Duodenal mucosa (tissue), 2 donors: ENCODE data around the gene CYP2E1.
"Not testable (repeated sequence)": the region's sequence is repeated elsewhere in the genome, so short reads cannot be mapped to it uniquely, and the experiment has no call there.

Experiments
- H3K27ac ChIP-seq: one replicate; pipeline ENCODE4 v1.7.0; 2013; ENCODE audit warnings: low read depth, low read length
- H3K27me3 ChIP-seq, 2 donors: one replicate each; pipeline ENCODE4 v1.7.0; 2013; ENCODE audit warnings: low read length in 2 of 2, control low read depth in 1 of 2; ENCODE audit not compliant: insufficient read depth in 2 of 2, control insufficient read depth in 1 of 2
- H3K36me3 ChIP-seq, 2 donors: one replicate each; pipeline ENCODE4 v1.7.0; 2013; ENCODE audit warnings: low read length in 2 of 2, control low read depth in 1 of 2; ENCODE audit not compliant: insufficient read depth in 2 of 2, control insufficient read depth in 1 of 2
- H3K4me1 ChIP-seq, 2 donors: one replicate each; pipeline ENCODE4 v1.7.0; 2013; ENCODE audit warnings: low read length in 2 of 2, control low read depth in 1 of 2; ENCODE audit not compliant: insufficient read depth in 2 of 2, control insufficient read depth in 1 of 2
- H3K4me3 ChIP-seq, 2 donors: one replicate each; pipeline ENCODE4 v1.7.0; 2013; ENCODE audit warnings: low read length in 2 of 2, low read depth in 1 of 2
- H3K9ac ChIP-seq, 2 donors: one replicate each; pipeline ENCODE4 v1.7.0; 2013; ENCODE audit warnings: low read length in 2 of 2, low read depth in 1 of 2
- H3K9me3 ChIP-seq, 2 donors: one replicate each; pipeline ENCODE4 v1.7.0; 2013; ENCODE audit warnings: low read length in 2 of 2, control low read depth in 1 of 2; ENCODE audit not compliant: control insufficient read depth in 1 of 2

CYP2E1 gene

DNA sequence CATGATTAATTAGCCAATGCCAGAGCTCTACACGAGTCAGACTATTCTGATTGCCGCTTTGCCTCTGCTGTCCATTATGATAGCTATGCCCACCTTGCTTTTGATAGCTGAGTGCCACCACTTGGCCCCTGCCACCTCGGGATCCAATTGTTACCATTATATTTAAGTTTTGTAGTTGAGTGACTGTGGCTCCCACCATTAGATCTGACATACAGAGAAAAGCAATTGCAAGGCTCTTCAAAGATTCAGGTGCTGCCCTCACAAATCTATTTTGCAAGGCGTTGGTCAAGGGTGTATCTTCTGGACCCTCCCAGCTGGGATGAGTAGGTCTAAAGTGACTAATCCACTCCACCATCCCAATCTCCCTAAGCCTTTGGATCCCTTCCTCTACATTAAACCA lies 26.3 kb upstream of the CYP2E1 start:
- H3K36me3 ChIP-seq, H3K4me1 ChIP-seq, H3K9ac ChIP-seq, H3K4me3 ChIP-seq, H3K27me3 ChIP-seq, H3K9me3 ChIP-seq, H3K27ac ChIP-seq: not testable (repeated sequence)

DNA sequence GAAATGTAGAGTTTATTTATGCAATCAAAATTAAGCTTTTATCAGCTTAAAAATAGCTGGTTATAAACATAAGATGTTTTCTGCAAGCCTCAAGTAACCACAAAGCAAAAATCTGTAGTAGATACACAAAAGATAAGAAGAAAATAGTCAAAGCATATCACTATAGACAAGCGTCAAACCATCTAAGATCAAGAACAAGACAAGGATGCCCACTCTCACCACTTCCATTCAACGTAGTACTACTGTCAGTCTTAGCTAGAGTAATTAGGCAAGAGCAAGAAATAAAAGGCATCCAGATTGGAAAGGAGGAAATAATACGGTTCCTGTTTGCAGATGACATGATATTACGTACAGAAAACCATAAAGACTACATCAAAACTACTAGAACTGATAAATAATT lies 17.5 kb upstream of the CYP2E1 start:
- Histone ChIP-seq H3K27me3 (no peaks in the 10 kb centered on the region), H3K9ac (no peak overlapping the region), H3K4me1 (no peaks in the 10 kb centered on the region), H3K27ac (no peak overlapping the region), H3K9me3 (no peaks in the 10 kb centered on the region), H3K36me3 (no peaks in the 10 kb centered on the region), H3K4me3 (no peak overlapping the region)

DNA sequence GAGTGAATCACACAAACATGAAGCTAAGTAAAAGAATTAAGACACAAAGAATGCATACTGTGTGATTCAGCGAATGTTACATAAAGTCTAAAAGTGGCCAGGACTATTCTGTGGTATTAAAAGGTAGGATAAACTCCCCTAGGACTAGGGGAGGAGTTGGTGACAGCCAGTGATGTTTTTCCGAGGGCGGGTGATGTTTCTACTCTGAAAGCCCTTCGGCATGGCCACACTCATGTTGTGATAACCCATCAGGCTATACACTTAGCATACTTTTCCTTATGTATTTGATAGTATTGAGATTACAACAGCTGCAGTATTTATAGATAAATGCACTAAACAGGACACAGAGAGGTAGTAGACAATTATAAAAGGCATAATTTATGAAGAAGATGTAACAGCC lies 15.8 kb upstream of the CYP2E1 start:
- H3K9ac ChIP-seq, result no peak overlapping the region
- no peak overlapping the region for H3K27ac ChIP-seq
- H3K27me3 ChIP-seq, result no peaks in the 10 kb centered on the region
- H3K4me1 ChIP-seq, result no peaks in the 10 kb centered on the region
- H3K36me3 ChIP-seq, result no peaks in the 10 kb centered on the region
- H3K9me3 ChIP-seq, result no peaks in the 10 kb centered on the region
- no peak overlapping the region for H3K4me3 ChIP-seq

DNA sequence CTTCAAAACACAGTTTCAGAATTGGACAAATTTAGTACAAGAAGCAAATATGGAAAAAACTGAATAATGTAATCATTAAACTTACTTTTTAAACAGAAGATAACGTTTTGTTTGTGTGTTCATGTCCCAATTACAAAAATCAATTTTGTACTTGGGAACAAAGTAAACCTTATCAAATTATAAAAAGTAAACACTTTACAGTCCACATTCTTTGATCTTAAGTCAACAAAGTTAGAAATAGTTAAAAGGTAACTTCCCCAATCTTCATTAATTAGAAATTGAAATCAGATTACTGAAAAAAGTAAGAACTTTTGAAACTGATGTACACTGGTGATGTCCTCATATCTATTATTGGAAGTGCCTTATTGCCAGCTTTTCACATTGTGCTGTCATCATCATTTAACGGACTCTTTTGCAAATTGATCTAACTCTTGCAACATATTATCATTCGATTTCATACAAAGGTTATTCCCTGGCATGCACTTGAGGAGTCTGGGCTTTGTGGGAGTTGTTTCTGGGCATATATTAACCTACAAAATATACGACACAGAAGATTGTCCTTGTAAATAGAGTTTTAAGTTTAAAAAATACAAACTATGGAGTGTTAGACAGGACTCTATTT lies 15.1 kb upstream of the CYP2E1 start:
- Histone ChIP-seq H3K9me3 (no peaks in the 10 kb centered on the region), H3K27ac (no peak overlapping the region), H3K36me3 (no peaks in the 10 kb centered on the region), H3K27me3 (no peaks in the 10 kb centered on the region), H3K9ac (no peak overlapping the region), H3K4me3 (no peak overlapping the region), H3K4me1 (no peaks in the 10 kb centered on the region)

DNA sequence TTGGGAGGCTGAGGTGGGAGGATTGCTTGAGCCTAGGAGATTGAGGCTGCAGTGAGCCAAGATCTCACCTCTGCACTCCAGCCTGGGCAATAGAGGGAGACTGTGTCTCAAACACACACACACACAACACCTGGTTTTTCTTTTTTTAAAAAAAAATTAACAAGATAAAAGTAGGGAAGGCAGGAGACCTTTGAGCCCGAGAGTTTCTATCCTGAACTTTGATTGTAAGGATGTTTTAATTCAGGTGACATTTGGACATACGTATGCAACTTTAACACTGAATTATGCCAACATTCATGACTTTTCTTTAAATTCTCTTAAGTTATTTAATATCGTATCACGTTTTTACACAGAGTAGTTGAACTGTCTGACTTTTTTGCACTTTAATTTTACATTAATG lies 11.7 kb upstream of the CYP2E1 start:
- no peaks in the 10 kb centered on the region for H3K36me3 ChIP-seq
- H3K9ac ChIP-seq, result no peak overlapping the region
- no peaks in the 10 kb centered on the region for H3K9me3 ChIP-seq
- H3K27ac ChIP-seq, result no peak overlapping the region
- no peaks in the 10 kb centered on the region for H3K27me3 ChIP-seq
- H3K4me1 ChIP-seq, result peaks cover 4 to 6% of the 10 kb centered on the region in 2 donors
- H3K4me3 ChIP-seq, result no peak overlapping the region

DNA sequence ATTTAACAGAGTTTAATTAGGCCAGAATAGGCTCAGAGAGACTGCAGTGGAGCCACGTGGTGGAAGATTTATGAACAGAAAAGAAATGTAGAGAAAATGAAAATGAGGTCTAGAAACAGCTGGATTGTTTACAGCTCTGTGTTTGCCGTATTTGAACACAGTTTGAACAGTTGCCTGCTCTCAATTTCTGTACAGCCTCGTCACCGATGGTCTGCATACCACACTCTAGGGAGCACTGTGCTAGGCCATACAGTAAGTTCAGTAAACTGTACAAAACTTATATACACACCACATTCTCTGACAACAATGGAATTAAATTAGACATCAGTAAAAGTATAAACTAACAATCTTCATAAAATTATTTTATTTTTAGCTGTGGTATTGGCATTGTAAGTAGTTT lies 11.1 kb upstream of the CYP2E1 start:
- Histone ChIP-seq H3K27ac (no peak overlapping the region), H3K9me3 (no peaks in the 10 kb centered on the region), H3K4me3 (no peak overlapping the region), H3K4me1 (peaks cover 4 to 11% of the 10 kb centered on the region in 2 donors), H3K9ac (no peak overlapping the region), H3K36me3 (no peaks in the 10 kb centered on the region), H3K27me3 (no peaks in the 10 kb centered on the region)

DNA sequence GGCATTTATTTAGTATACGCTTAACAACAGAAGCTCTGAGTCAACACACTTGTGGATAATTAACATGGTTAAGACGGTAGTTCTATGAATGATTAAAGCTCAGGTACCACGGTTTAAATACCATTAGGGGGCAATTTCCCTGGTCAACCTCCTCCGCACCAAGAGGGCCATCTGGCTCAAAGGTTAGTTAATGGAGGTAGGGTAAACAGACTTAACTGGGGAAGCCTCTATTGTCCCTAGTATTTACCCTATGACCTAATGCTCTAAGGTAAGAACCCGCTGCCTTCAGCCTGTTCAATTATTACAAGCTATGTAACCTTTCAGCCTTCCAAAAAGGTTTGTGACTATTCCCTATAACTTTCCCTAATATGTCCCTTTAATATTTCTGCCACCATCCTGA lies 8.6 kb upstream of the CYP2E1 start:
- not testable (repeated sequence) for H3K27ac ChIP-seq, H3K36me3 ChIP-seq, H3K9ac ChIP-seq, H3K27me3 ChIP-seq, H3K9me3 ChIP-seq, H3K4me3 ChIP-seq
- H3K4me1 ChIP-seq, result peaks cover 4 to 11% of the 10 kb centered on the region in 2 donors

DNA sequence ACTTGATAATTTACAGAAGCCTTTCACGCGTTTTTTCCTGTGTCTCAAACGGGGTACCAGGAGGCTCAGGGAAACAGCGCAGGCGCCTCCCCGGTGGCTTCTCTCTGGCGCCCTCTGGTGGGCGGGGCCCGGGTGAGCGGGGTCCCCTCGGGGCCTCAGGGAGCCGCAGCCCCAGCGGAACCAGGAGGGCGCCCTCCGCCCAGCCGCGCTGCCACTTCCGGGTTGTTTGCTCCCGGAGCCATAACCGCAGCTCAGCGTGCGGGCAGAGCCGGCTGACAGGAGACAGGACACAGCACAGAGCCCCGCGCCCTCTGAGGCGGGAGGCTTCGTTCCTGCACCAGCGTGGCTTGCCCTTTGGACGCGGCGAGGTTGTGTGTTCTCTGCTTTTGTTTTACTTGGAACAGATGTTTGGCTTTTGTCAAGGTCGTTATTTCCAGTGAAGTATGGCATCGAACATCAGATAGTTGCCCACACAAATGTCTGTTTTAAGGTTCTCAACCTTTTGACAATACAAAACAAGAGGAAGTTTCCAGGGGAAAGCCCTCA lies 6.9 kb upstream of the CYP2E1 start:
- H3K4me3 ChIP-seq, result peak overlapping the region; percentile 71 to 81
- H3K9me3 ChIP-seq, result no peaks in the 10 kb centered on the region
- H3K27ac ChIP-seq, result no peak overlapping the region
- H3K9ac ChIP-seq, result peak overlapping the region; percentile 51 to 55
- no peaks in the 10 kb centered on the region for H3K27me3 ChIP-seq
- H3K36me3 ChIP-seq, result no peaks in the 10 kb centered on the region
- peaks cover 4 to 11% of the 10 kb centered on the region in 2 donors for H3K4me1 ChIP-seq

DNA sequence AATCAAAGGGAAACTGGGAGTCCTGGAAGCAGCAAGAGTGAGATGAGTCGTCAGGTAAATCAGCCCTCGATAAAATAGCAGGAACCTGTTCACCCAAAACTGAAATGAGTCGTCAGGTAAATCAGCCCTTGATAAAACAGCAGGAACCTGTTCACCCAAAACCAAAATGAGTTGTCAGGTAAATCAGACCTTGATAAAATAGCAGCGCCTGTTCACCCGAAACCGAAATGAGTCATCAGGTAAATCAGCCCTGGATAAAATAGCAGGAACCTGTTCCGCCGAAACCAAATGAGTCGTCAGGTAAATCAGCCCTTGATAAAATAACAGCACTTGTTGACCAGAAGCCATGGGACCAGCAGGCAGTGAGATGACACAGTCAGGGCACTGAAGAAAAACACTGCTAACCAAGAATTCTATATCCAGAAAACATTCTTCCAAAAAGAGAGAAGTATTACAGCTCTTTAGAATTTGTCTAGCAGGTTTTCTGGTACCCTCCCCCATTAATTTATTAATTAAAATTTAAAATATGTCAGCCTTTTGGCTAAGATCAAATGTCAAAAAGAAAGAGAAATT lies 3.4 kb upstream of the CYP2E1 start:
- H3K4me3 ChIP-seq, result no peak overlapping the region

DNA sequence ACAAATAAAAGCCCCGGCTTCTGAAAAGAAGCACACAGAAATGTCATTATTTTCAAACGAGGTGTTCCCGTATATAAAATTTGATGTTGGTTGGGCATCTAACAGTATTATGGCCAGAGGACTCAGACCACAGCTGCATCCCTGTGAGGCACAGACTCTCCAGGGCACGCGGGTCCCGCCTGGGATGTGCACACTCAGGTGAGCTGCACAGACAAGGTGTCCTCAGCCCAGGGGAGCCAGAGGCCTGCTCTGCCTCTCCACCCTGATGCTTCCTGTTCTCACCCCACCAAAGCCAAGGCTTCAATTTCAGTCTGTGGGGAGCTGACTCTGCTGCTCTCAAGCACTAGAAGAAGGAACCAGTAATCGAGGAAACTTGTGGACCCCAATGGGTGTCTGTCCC lies 1.7 kb upstream of the CYP2E1 start:
- Histone ChIP-seq H3K9me3 (no peaks in the 10 kb centered on the region), H3K9ac (no peak overlapping the region), H3K27ac (no peak overlapping the region), H3K4me3 (no peak overlapping the region), H3K36me3 (no peaks in the 10 kb centered on the region), H3K27me3 (peaks cover 24 to 38% of the 10 kb centered on the region in 2 donors), H3K4me1 (peaks cover 0 to 5% of the 10 kb centered on the region in 2 donors)

More for the DNA sequence above, 3.4 kb upstream of the CYP2E1 start:
- H3K27me3 ChIP-seq, result peaks cover 17 to 21% of the 10 kb centered on the region in 2 donors
- H3K4me1 ChIP-seq, result peaks cover 4 to 11% of the 10 kb centered on the region in 2 donors
- no peaks in the 10 kb centered on the region for H3K9me3 ChIP-seq
- H3K27ac ChIP-seq, result no peak overlapping the region
- no peaks in the 10 kb centered on the region for H3K36me3 ChIP-seq
- H3K9ac ChIP-seq, result no peak overlapping the region
